GM12872 (cell line): Measurements from ENCODE around the gene TUNAR.

ENCODE experiments used
- TF ChIP-seq, protein P1 (sequence below): IDR thresholded peaks from 3 replicates; pipeline ENCODE4 v1.5.1; 2011; ENCODE audit warnings: low read depth, mild to moderate bottlenecking, low read length, moderate library complexity; ENCODE audit not compliant: insufficient read depth

TUNAR gene

DNA sequence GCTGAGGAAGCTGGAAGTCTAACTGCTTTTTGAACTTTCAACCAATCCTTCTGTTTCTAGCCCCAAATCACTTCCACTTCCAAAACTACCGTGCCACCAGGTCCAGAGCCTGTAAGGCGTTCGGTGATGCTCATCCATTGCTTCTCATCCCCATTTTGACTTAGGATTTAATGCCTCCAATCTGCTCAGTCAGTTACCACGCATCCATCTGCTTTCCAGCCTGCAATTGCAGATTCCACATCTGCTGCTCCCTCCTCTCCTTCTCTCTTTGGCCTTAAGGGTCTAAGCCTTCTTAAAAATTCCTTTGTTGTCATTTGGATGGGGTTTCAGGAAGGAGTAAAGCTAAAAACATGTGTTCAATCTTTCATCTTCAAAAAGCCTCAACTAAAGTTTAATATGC lies 74.7 kb downstream of the TUNAR start:
- TF ChIP-seq, protein P1, sequence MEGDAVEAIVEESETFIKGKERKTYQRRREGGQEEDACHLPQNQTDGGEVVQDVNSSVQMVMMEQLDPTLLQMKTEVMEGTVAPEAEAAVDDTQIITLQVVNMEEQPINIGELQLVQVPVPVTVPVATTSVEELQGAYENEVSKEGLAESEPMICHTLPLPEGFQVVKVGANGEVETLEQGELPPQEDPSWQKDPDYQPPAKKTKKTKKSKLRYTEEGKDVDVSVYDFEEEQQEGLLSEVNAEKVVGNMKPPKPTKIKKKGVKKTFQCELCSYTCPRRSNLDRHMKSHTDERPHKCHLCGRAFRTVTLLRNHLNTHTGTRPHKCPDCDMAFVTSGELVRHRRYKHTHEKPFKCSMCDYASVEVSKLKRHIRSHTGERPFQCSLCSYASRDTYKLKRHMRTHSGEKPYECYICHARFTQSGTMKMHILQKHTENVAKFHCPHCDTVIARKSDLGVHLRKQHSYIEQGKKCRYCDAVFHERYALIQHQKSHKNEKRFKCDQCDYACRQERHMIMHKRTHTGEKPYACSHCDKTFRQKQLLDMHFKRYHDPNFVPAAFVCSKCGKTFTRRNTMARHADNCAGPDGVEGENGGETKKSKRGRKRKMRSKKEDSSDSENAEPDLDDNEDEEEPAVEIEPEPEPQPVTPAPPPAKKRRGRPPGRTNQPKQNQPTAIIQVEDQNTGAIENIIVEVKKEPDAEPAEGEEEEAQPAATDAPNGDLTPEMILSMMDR, result no peak

DNA sequence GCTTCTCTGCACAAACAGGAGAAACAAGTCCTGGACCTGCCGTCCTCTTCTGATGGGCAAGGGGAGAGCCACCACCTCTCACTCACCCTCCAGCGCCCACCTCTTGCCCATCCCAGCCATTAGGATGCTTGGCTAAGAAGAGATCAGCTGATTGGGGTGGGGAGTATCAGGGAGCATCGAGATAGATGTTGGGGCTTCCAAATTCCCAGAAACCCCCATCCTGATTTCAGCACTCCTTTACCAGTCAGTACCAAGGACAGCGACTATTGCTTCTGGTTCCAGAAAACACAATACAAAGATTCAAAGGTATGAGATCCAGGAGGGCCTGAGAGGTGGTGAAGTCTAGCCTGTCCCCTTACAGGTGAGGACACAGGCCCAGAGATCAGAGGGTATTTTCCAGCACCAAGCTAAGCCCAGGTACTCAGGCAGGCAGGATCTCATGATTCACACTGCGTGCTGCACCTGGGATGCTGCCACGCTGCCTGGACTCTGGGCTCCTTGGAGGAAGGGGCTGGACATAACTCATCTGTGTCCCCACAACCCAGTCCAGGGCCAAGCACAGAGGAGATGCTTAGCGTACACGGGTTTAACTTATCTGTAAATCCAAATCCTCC lies 76.6 kb downstream of the TUNAR start:
- TF ChIP-seq, protein P1, result no peak

DNA sequence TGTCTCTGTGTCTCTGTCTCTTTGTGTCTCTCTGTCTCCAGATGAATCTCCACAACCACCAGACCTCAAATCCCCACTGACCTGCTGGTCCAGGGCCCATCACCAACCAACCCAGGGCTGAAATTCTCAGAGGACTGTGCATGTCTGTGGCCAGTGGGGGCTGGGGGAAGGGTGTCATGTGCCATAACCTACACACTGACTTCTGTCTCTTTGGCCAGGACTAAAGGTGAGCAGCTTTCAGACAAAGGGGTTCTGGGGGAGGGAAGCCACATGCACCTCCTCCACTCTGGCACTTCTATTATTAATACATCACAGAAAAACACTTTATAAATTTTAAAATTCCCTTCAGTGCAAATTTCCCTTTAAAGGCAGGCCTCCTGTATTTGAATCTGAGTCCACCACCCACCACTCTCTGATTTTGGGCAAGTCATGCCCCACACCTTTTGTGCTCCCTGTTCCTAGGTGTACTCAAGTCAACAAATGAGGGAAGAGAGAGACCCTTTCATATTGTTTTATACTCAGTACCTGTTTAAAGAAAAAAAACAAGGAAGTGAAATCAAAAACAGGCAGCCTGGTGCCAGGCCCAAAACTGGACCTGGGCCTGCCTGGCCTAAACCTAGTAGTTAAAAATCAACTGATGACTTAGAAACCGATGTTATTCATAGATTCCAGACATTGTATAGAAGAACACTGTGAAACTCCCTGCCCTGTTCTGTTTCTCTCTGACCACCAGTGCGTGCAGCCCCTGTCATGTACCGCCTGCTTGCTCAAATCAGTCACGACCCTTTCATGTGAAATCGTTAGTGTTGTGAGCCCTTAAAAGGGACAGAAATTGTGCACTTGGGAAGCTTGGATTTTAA lies 80.2 kb downstream of the TUNAR start:
- TF ChIP-seq, protein P1, result no peak

DNA sequence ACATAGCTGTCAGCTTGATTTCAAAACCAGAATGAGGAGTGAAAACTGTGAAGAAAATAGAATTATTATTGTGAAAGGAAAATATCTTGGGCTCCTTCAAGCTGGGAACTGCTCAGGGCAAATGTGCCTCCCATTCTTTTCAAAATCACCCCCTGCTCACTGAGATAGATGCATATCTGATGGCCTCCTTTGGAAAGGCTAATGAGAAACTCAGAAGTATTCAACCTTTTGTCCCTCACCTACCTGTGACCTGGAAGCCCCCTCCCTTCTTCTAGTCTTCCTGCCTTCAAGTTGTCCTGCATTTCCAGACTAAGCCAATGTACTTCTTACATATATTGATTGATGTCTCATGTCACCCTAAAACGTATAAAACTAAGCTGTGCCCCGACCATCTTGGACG lies 81.5 kb downstream of the TUNAR start:
- TF ChIP-seq, protein P1, result no peak

DNA sequence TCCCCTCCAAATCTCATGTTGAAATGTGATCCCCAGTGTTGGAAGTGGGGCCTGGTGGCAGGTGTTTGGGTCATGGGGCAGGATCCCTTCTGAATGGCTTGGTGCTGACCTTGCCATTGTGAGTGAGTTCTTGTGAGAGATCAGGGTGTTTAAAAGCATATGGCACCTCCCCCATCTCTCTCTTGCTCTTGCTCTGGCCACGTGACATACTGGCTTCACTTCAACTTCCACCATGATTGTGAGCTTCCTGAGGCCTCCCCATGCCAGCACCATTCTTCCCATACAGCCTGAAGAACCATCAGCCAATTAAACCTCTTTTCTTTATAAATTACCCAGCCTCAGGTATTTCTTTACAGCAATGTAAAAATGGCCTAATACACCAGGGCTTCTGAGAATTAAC lies 82.7 kb downstream of the TUNAR start:
- TF ChIP-seq, protein P1, result no peak

DNA sequence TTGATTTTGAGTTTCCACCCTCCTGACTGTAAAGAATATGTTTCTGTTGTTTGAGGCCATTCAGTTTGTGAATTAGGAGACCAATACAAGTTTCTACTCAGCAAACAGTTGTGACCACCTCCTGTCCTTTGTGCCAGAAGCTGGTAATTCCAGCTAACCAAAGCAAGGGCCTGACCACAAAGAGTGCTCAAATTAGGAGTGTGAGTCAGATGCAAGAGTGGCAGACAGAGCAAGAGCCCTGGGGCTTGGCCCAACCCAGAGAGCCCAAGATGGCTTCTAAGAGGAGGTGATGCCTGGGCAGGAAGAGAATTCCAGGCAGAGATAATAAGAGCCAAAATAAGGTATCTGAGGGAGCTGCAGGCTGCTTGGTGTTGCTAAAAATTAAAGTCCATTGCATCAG lies 84.8 kb downstream of the TUNAR start:
- TF ChIP-seq, protein P1, result no peak

DNA sequence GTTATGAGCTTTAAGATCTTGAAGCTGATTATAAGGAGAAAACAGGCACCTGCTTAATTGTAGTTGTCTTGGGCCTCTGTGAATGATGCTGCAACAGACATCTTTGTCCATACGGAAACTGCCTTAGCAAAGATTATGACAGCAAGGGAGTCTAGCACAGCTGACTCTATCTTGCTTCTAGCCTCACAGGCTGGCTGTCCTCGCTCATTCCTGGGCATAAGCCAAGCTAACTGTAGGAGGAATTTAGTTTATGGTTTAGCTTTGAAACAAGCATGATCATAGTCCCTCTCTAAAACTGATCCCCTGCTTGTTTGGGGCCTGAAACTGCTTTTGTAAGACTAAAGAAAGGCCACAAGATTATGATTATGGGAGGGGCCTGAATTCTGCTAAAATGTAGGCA lies 88.3 kb downstream of the TUNAR start:
- TF ChIP-seq, protein P1, result no peak
